Stimulated activated CD4-positive, alpha-beta T cell treated with anti-CD3 and anti-CD28 coated beads, TNF-alpha, amount 100 ng/mL, for 48 hours (primary cell): Measurements from ENCODE around the gene RBPJL.
"Not testable (repeated sequence)": the region's sequence is repeated elsewhere in the genome, so short reads cannot be mapped to it uniquely, and the experiment has no call there.

Experiments
- DNase-seq, 3 donors: peaks; one replicate each; pipeline ENCODE4 v3.0.0-alpha.2; 2020; ENCODE audit warnings: low read depth in 3 of 3

Gene RBPJL

DNA sequence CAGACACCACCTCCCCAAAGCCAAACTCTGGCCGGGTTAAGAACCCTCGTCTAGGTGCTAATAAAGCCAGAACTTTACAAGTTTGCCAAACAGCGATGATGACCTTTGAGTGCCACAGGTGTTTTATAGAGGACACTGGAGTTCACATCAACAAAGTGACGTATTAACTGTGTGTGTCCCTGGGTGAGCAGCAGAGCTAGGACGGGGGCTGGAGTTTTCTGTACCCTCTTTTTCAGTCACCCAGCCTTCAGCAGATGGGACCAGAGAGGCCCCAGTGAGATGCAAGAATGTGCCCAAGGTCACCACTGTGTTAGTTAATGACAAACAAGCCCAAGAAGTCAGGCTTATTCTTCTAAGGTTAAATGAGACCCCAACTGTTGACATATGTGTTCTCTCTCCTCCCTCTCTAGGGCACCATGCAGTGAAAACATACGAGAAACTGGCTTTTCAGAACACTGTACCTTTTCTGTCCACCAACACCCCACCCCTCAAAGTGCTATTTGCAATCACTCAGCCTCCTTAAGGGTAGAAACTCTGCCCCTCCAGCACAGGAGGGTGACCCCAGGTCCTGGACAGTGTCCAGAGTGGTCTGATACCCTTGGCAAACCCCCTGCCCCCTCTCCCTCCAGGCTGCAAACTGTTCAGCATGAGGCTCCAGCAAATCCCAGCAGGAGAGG, 36.4 kb downstream of the RBPJL start:
- DNase-seq = no peak

DNA sequence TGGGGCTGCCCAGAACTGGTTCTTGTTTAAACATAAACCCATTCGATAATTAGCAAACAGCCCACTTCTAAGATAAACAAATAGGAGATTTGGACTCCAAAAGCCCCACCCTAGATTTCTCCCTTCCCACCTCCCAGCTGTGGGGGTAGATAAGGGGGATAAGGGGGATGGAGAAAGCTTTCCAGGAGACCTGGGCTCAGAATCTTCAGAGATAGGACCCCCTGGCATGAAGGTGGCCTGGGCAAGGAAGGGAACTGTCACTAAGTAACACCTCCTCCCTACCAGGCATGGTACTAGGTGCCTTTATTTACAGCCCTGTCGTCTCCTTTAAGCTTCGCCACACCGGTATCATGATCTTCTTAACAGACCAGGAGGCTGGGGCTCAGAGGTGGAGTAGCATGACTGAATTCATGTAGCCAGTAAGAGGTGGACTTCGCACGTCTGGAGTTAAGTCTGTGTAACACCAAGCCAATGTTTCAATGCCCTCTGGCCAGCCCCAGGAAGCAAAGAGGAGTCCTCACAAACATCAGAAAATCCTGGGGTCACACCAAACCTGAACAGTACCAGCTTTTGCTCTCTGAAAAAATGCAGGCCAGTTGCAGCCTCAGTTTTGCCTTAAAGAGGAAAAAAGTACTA, 37.0 kb downstream of the RBPJL start:
- DNase-seq = no peak

- no peak for DNase-seq
These were observed 37.7 kb downstream of the RBPJL start for GRCh38 chr20:45344168-45344860.

GRCh38 chr20:45345104-45345936, 38.7 kb downstream of the RBPJL start:
- no peak for DNase-seq

- DNase-seq = no peak
These were observed 39.7 kb downstream of the RBPJL start for GRCh38 chr20:45346291-45346718.

- DNase-seq = no peak
These were observed 40.2 kb downstream of the RBPJL start for GRCh38 chr20:45346851-45347250.

DNA sequence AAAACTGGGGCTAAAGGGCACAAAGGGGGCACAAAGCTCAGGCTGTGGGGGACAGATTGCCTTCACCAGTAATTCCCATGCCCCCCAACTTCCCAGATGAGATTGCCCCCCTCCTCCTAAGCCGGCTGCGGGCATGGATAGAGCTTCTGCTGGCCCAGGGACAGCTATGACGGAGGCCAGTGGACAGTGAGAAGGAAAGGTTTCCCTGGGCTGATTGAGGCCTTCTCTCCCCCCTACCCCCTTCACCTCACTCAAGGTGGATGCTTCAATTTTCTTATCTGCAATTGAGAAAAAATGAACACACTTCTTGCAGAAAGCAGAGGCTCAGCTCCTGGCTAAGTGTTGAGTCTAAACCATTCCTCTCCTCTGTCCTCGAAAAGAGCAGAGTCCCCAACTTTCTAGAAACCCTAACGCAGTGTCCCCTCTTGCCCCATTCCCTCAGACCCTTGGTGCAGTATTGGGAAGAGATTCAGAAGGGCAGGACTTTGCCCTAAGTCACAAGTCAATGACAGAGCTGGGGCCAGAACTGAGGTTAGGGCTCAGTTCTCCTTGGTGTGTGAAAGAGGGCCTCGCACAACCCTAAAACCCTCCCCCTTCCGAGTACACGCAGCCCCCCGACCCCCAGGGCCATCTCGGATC, 40.8 kb downstream of the RBPJL start:
- DNase-seq = no peak

- DNase-seq = peak; percentile 35 to 57 (median 46)
These were observed 41.5 kb downstream of the RBPJL start, which contains the start of gene SDC4 for GRCh38 chr20:45347936-45348778. Gene SDC4, minus strand, starts transcription at chr20:45348424. Its CDS starts 40 bp downstream, at chr20:45348384.

DNA sequence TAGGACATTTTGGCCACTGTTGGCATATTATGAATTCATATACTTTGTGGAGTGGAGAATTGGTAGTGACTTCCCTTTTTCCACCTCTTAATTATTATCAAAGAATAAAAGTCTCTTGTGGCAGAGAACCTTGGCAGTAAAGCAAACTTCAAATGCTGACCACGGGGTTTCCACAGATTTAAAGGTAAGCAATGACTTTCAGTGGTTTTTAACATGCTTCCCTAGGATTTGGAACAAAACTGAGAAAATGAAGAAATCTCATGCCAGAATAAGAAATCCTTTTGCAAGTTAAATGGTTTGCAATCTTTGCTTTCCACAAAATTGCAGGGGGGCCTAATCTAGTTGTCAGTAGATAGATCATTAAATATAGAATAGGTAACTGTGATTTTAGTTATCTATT, 43.6 kb downstream of the RBPJL start:
- DNase-seq = no peak

- not testable (repeated sequence) for DNase-seq
These were observed 44.2 kb downstream of the RBPJL start for GRCh38 chr20:45350795-45351194.

- no peak for DNase-seq
These were observed 46.1 kb downstream of the RBPJL start for GRCh38 chr20:45352729-45353128.

GRCh38 chr20:45353746-45354145, 47.1 kb downstream of the RBPJL start:
- DNase-seq = no peak

DNA sequence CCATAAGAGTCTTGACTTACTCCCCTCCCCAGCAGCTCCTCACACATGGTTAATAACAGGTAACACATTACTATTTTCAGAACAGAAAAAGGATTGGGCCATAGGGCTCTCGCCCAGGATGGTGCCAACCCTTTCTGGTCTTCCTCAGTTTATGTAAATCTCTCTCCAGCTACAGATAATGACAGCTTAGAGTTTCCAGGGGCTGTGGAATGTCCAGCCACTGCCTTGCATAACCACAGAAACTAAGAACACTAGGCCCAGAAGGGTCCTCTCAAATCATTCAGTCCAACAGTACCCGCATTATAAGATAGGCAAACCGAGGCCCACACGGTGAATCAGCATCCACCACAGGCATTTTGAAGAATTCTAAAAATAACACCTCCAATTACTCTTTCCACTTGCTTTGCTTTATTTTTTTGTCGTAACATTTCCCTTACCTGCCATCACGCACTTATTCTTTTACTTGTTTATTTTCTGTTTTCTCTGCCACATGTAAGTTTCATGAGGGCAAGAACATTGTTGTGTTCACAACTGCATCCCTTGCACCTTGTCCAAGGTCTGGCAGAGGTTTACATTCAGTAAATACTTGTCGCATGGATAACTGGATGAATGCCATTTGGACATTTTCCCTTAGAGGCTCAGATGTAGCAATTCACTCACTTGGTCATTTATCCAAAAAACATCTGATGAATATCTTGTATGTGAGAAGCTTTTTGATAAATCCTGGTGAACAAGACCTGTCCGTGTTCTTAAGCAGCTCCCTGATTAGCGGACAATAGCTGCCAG, 48.0 kb downstream of the RBPJL start:
- no peak for DNase-seq

DNA sequence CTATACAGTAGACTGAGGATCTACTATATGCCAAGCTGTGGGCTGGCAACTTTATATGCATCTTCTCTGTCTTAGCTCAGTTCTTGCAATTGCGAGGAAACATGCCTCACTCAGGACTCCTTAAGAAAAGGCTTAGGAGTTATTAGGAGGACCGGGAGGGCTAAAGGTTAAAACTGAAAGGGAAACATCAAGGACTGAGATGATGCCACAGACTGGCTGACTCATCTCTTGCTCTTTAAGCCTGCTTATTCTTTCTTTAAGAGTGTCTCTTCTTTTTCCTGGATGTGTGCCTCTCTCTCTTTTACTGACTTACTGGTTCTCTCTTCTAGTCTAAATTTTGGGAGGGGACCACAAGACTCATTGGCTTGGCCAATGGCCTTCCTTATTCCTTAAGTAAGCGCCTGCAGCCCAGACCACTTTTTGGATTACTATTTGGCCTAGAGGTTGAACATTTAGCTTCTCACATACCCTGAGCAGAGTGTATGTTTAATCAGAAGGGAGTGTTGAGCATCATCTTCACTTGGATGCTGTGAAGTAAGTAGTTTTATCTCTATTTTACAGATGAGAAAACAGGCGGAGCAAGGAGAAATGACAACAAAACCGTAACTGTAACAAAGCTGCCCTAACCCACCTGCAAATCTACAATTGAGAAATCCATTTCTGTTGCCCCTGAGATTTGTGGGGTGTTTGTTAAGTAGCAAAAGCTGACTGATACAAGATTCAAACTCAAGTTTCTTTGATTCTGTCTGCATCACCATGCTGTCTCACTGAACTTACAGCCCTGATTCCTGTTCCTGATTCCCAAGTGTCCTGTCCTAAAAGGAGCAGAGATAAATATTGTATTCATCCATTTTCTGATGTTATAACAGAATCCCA, 48.8 kb downstream of the RBPJL start:
- DNase-seq = no peak

GRCh38 chr20:45358282-45359068, 51.8 kb downstream of the RBPJL start:
- no peak for DNase-seq

DNA sequence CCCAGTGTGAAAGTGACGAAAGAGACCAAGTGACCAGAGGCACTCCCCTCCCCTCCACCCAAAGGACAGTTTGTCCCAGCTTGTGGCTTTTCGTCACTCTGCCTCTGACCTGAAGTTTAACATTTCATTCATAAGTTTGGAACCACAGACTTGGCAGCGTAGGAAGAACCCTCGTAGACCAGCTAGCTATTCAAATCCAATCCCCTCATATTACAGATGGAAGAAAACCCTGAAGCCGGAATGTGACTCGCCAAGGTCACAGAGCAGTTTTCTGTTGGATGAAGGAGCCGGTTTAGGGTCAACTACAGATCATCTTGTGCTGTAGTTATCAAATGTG, 52.4 kb downstream of the RBPJL start:
- DNase-seq = no peak

DNA sequence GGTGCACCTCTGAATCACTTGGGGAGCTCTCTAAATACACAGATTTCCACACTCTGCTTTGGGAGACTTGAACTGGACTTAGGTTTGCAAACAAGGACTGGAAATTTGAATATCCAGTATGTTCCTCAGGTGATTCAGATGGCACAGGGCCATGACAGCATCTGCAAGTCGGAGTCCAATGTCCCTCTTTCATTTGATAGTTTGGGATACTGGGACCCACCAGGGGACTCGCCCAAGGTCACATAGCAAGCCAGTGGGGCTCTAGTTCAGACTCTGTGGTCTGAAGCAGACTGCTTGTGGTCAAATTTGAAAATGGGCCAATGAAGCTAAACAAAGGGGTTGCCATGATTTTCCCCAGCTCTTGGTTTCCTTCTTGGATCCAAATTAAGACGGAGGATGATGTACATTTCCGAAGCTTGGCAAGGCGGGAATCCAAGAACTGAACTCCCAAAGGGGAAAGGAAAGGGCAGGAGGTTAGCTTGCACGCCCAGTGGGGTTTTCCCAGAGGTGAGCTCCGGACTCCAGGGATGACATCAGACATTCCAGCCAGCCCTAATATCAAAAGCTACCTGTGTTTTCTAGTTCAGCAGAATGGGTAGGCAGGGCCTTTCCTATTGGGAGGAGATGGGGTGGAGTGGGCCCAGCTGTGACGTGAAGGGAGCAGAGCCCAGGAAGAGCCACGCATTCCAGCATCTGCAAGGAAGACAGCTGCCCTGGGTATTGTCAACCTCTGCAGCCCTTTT, 52.9 kb downstream of the RBPJL start:
- DNase-seq = no peak
